GM18867 (cell line): Measurements from ENCODE around the gene SIM1.

Source experiments
- ATAC-seq: cut with Tn5 transposase; IDR thresholded peaks from one replicate; pipeline ENCODE4 v1.9.1; 2021; ENCODE audit warnings: mild to moderate bottlenecking, moderate library complexity; ENCODE audit not compliant: unreplicated experiment

SIM1 gene

GRCh38 chr6:100427452-100427851, 37.3 kb downstream of the SIM1 start:
- no peak for ATAC-seq

GRCh38 chr6:100426744-100427338, 37.9 kb downstream of the SIM1 start:
- no peak for ATAC-seq

GRCh38 chr6:100426241-100426640, 38.5 kb downstream of the SIM1 start:
- no peak for ATAC-seq

GRCh38 chr6:100420711-100421110, 44.0 kb downstream of the SIM1 start:
- ATAC-seq, result no peak

- no peak for ATAC-seq
Observed at GRCh38 chr6:100417036-100417435, 47.7 kb downstream of the SIM1 start.

GRCh38 chr6:100415768-100416167, 49.0 kb downstream of the SIM1 start:
- no peak for ATAC-seq

GRCh38 chr6:100412872-100413271, 51.8 kb downstream of the SIM1 start:
- no peak for ATAC-seq

GRCh38 chr6:100404051-100404450, 60.7 kb downstream of the SIM1 start:
- ATAC-seq, result no peak

- no peak for ATAC-seq
Observed at GRCh38 chr6:100393493-100393892, 71.2 kb downstream of the SIM1 start.

GRCh38 chr6:100392423-100392822, 72.3 kb downstream of the SIM1 start:
- ATAC-seq, result peak; percentile 58

GRCh38 chr6:100388868-100389519, 75.7 kb downstream of the SIM1 start:
- no peak for ATAC-seq

GRCh38 chr6:100382767-100383195, 81.9 kb downstream of the SIM1 start:
- ATAC-seq, result no peak

GRCh38 chr6:100382031-100382430, 82.7 kb downstream of the SIM1 start:
- no peak for ATAC-seq

- ATAC-seq, result no peak
Observed at GRCh38 chr6:100381111-100381510, 83.6 kb downstream of the SIM1 start.

GRCh38 chr6:100379386-100379785, 85.3 kb downstream of the SIM1 start:
- ATAC-seq, result no peak

- ATAC-seq, result no peak
Observed at GRCh38 chr6:100378576-100378975, 86.1 kb downstream of the SIM1 start.

- peak; percentile 57 for ATAC-seq
Observed at GRCh38 chr6:100376103-100376502, 88.6 kb downstream of the SIM1 start.

GRCh38 chr6:100372326-100373091, 92.2 kb downstream of the SIM1 start:
- ATAC-seq, result no peak

- no peak for ATAC-seq
Observed at GRCh38 chr6:100371591-100371990, 93.1 kb downstream of the SIM1 start.

- ATAC-seq, result no peak
Observed at GRCh38 chr6:100370265-100370664, 94.5 kb downstream of the SIM1 start.

GRCh38 chr6:100366419-100366818, 98.3 kb downstream of the SIM1 start:
- ATAC-seq, result no peak

- ATAC-seq, result no peak
Observed at GRCh38 chr6:100363651-100364050, 101.1 kb downstream of the SIM1 start.
